T-helper 2 cell treated with Interferon-gamma antibody and Interleukin-4, amounts not matched to agents 100 ng/mL and 5 ng/mL, for 36 hours (primary cell): ENCODE results near the gene KIR2DL1. TPM values are rescaled to one million over a fixed set of nuclear protein-coding genes. Genes with fewer than 3 reads are reported as not detected.
"Not testable (repeated sequence)": the region's sequence is repeated elsewhere in the genome, so short reads cannot be mapped to it uniquely, and the experiment has no call there.

Source experiments
- intact Hi-C: fragments of 100-400 bp; cut with micrococcal nuclease; formaldehyde crosslinking; loops from one replicate; pipeline ENCODE4 v1.15.1; 2023
- total RNA-seq: library from RNA; stranded (reverse); gene quantifications from 2 replicates; pipeline ENCODE4 v1.2.3, GENCODE V29; 2022

The KIR2DL1 gene
- total RNA-seq, 1 donor from 2014 or later, result not detected

DNA sequence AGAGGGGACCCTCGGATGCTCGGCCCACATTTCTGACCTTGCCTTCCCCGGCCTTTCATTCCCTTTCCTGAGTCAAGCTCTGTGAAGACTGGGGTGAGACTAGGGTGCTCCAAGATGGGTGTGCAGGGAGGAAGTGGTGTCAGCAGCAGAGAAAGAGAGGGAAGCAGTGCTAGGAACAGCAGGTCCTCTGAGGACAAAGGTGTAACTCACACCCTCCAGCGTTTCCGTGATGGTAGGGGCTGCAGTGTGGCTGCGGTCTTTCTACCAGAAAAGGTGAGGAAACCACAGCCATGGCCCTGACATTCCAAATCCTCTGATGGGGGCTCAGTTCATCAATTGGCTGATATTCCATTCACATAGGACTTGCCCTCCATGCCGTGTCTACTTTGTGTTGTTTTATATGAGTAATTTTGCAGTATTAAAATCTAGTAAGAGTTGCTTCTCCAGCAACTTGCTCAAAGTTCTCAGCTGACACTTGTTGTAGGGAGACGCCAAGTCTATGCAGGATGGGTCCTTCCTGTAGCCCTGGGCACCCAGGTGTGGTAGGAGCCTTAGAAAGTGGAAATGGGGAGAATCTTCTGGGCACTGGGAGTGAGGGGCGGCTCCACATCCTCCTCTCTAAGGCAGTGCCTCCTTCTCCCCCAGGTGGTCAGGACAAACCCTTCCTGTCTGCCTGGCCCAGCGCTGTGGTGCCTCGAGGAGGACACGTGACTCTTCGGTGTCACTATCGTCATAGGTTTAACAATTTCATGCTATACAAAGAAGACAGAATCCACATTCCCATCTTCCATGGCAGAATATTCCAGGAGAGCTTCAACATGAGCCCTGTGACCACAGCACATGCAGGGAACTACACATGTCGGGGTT lies 48.3 kb downstream of the KIR2DL1 start:
- intact Hi-C loops, result no loop called here

DNA sequence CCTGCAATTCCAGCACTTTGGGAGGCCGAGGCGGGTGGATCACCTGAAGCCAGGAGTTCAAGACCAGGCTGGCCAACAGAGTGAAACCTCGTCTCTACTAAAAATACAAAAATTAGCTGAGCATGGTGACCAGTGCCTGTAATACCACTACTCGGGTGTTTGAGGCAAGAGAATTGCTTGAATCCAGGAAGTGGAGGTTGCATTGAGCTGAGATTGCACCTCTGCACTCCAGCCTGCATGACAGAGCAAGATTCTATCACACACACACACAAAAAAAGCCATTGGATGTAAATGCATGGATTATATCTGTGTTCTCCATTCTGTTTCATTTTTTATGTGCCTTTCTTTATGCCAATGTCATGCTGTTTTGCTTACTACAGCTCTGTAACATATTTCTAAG lies 54.8 kb downstream of the KIR2DL1 start:
- intact Hi-C loops, result not testable (repeated sequence)

GRCh38 chr19:54825326-54825725 lies 55.7 kb downstream of the KIR2DL1 start:
- intact Hi-C loops, result not testable (repeated sequence)

GRCh38 chr19:54828064-54828463 lies 58.5 kb downstream of the KIR2DL1 start:
- intact Hi-C loops, result not testable (repeated sequence)

DNA sequence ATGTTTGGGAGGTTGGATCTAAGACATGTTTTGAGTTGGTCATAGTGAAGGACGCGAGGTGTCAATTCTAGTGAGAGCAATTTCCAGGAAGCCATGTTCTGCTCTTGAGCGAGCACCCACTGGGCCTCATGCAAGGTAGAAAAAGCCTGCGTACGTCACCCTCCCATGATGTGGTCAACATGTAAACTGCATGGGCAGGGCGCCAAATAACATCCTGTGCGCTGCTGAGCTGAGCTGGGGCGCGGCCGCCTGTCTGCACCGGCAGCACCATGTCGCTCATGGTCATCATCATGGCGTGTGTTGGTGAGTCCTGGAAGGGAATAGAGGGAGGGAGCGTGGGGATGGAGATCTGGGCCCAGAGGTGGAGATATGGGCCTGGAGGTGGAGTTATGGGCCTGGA lies 62.9 kb downstream of the KIR2DL1 start, which contains the start of gene KIR2DS4:
Gene KIR2DS4 (plus strand): TSS at position 181 of the 400 bp plus-strand sequence.
- intact Hi-C loops, result not testable (repeated sequence)

Other genes starting within 250 kb of the KIR2DL1 start
- not detected in 2 replicates for gene LILRA2, start 196.0 kb upstream of the KIR2DL1 start, total RNA-seq
- gene LILRA1, start 176.2 kb upstream of the KIR2DL1 start, total RNA-seq, result not detected in 2 replicates
- gene LILRB1, start 139.3 kb upstream of the KIR2DL1 start, total RNA-seq, result 0.11 TPM in 1 of 2 replicates, not detected in the other
- 0.23 and 0.30 TPM in 2 replicates for gene LILRB4, start 106.8 kb upstream of the KIR2DL1 start, total RNA-seq
- not detected in 2 replicates for gene KIR3DL3, start 45.4 kb upstream of the KIR2DL1 start, total RNA-seq
- gene KIR2DL3, start 31.3 kb upstream of the KIR2DL1 start, total RNA-seq, result 0.09 TPM in 1 of 2 replicates, not detected in the other
- gene KIR2DL4, start 33.8 kb downstream of the KIR2DL1 start, total RNA-seq, result not detected in 2 replicates
- not detected in 2 replicates for gene KIR3DL1, start 46.7 kb downstream of the KIR2DL1 start, total RNA-seq
- not detected in 2 replicates for gene KIR2DS4, start 62.9 kb downstream of the KIR2DL1 start, total RNA-seq
- gene KIR3DL2, start 80.7 kb downstream of the KIR2DL1 start, total RNA-seq, result 0.73 and 0.93 TPM in 2 replicates
- not detected in 2 replicates for gene FCAR, start 104.4 kb downstream of the KIR2DL1 start, total RNA-seq
- not detected in 2 replicates for gene NCR1, start 136.4 kb downstream of the KIR2DL1 start, total RNA-seq
- gene NLRP7, start 177.7 kb downstream of the KIR2DL1 start, total RNA-seq, result not detected in 2 replicates
- 13.5 and 17.9 TPM in 2 replicates for gene NLRP2, start 196.6 kb downstream of the KIR2DL1 start, total RNA-seq